GM12801 (cell line): ENCODE results near the gene BCAP31.

Experiments
- TF ChIP-seq, protein P1 (sequence below): IDR thresholded peaks from one replicate; pipeline ENCODE4 v1.5.1; 2011; ENCODE audit warnings: control low read depth; ENCODE audit not compliant: insufficient read length; ENCODE audit errors: extremely low read depth

Gene BCAP31

DNA sequence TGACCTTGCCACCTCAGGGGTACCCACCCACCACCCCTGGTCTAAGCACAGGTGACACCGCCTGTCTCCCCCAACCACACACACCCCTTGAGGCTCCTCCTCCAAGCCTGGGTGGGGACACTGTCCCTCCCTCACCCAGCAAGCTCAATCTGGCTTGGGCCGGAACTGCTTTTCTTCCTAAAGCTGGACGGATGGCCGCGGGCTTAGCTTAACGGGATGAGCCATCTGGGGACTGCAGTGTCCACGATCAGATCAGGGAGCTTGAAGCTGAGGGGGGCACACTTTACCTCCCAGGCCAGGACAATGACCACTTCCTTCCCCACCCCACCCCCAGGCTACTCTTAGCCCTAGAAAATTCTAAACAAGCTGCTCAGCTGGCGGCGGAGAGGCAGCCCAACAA lies 37.5 kb downstream of the BCAP31 start:
- TF ChIP-seq, protein P1, sequence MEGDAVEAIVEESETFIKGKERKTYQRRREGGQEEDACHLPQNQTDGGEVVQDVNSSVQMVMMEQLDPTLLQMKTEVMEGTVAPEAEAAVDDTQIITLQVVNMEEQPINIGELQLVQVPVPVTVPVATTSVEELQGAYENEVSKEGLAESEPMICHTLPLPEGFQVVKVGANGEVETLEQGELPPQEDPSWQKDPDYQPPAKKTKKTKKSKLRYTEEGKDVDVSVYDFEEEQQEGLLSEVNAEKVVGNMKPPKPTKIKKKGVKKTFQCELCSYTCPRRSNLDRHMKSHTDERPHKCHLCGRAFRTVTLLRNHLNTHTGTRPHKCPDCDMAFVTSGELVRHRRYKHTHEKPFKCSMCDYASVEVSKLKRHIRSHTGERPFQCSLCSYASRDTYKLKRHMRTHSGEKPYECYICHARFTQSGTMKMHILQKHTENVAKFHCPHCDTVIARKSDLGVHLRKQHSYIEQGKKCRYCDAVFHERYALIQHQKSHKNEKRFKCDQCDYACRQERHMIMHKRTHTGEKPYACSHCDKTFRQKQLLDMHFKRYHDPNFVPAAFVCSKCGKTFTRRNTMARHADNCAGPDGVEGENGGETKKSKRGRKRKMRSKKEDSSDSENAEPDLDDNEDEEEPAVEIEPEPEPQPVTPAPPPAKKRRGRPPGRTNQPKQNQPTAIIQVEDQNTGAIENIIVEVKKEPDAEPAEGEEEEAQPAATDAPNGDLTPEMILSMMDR: no peak

GRCh38 chrX:153685751-153686696 lies 38.2 kb downstream of the BCAP31 start:
- TF ChIP-seq, protein P1: no peak

DNA sequence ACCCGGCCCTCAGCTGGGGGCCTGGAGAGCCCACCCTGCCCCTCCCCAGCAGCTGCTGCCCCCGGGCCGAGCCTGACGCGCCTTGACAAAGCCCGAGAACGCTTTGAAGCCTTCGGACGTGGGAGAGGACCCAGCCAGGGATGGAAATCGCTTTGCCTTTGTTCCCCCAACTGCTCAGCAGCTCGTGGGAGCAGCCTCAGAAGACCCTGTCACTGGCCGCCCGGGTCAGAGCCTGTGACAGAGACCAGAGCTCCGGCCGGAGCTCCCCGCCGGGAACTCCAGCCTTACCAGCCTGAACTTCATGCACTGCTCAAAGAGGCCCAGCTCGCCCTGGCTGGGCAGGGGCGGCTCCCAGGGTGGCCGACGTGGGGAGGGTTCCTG lies 39.0 kb downstream of the BCAP31 start:
- TF ChIP-seq, protein P1: no peak

DNA sequence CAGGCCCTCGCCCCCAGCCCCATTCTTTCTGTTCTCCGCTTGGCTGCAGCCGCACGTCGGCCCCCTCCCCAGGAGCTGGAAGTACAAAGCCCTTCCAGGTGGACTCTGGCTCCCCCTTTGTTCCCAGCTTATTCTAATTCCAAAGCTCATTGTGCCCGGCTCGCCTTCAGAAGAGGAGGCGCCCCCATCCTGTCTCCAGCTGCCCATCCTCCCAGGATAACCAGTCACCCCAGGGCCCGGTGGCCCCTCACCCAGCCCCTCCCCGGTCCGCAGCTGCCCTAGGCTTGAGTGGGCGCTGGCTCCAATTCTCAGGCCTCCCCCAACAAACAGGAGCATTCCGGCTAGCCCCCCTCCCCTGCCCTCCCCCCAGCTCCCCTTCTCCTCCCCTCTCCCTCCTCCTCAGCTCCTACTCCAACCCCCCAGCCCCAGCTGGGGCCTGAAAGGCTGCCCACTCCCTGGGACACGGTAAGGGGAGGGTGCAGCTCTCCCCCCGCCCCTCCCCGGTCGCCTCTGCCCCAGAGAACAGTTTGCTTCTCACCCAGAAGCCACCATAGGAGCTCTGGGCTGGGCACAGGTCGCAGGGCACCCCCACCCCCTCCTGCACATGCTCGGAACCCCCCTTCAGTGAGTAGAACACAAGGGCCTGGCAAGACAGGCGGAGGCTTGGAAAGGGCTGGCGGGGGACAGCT lies 39.6 kb downstream of the BCAP31 start:
- TF ChIP-seq, protein P1: no peak

- TF ChIP-seq, protein P1: no peak
Measured at GRCh38 chrX:153681175-153681574, 43.0 kb downstream of the BCAP31 start.

GRCh38 chrX:153674219-153674851 lies 49.9 kb downstream of the BCAP31 start:
- TF ChIP-seq, protein P1: no peak
